ENCODE results near the gene COL5A1.
"Not testable (repeated sequence)": the region's sequence is repeated elsewhere in the genome, so short reads cannot be mapped to it uniquely, and the experiment has no call there.

COL5A1 gene

DNA sequence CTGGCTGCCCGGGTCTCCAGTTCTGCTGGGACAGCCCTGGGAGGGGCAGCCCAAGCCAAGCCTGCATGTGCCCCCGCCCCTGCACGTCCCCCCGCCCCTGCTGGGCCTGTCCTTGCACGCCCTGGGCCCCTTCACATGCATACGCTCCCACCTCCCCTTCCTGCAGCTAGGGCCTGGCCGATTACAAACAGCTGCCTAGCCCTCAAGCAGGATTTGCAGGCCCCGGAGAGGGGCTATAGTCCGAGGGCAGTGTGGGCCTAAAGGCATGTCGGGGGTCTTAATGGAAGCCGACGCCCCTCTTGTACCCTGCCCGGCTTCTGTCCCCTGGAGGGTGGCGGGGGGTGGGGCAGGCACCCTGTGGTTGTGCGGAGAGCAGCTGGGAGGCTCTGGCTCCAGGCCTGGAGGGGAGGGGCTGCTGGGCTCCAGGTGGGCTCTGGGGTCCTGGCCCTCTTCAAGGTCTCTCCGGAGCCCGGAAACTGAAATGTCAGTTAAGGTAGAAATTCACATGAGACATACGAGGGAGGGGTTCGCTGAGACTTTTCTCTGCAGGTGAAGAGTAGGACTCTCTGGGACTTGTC, 16.9 kb downstream of the COL5A1 start:
- no peak for DNase-seq

DNA sequence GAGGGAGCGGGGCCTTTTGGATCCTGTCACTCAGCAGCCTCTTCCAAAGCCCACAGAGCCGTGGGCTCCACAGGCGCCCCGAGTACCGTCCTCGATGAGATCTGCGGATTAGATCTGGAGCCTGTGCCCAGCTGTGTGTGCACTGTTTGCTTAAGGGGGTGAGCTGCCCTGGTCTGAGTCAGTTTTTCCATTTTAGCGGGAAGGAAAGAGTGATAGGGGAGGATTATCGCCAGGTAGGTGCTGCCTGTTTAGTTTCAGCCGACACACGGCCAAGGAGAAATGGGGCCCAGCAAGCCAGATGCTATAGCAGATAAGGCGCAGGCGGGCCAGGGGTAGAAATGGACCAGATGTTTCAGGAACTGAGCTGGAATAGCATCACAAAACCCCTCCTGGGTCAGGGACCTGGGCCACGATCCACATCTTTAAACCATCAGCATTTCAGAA, 18.1 kb downstream of the COL5A1 start:
- DNase-seq: no peak

DNA sequence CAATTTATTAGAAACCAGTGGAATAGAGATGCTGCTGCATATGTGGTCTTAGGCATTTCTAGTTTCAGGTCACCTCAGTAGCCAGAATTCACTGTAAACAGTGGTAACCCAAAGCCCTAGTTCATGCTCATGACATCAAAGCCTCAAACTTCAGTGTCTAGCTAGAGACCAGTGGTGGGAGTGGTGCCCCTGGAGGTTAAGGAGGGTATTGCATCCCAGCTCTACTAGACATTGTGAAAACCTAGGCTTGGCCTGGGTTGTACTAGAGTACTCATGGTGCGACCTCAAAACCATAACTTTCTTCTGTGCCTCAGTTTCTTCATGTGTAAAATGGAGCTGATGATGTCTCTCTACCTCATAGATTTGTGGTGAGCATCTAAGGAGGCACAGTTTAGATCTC, 18.8 kb downstream of the COL5A1 start:
- DNase-seq: no peak

DNA sequence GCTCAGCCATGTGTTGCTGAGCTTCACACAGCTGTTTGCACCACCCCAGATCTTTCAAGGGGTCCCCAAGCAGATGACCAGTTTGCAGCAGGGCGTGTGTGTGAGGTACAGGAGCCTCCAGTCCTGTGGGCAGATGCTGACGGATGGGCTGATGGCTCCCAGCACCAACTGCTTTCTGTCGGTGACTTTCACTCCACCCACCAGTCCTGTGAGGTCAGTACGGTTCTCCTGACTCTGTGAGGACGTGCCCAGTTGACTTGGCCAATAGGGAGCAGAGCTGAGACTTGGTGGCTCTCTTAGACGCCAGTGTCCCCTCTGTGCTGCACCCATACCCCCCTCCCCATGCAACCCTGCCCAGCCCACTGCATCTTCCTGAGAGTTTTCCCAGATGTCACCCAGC, 19.7 kb downstream of the COL5A1 start:
- no peak for DNase-seq

DNA sequence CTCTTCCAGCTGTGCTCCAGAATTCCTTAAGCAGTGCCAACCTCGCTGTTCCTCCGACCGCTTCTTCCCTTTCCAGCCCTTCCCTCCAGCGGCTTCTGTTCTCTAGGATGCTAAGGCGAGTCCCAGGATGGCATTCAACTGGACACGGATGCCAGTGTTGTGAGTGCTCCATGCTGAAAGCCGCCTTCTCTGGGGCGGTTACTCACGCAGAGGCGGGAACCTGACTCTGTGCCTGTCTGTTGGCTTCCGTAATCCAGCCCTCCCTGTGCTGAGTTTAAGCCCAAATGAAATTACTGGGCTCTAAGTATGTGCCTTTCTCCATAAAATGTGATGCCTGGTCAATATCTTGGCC, 20.2 kb downstream of the COL5A1 start:
- no peak for DNase-seq

DNA sequence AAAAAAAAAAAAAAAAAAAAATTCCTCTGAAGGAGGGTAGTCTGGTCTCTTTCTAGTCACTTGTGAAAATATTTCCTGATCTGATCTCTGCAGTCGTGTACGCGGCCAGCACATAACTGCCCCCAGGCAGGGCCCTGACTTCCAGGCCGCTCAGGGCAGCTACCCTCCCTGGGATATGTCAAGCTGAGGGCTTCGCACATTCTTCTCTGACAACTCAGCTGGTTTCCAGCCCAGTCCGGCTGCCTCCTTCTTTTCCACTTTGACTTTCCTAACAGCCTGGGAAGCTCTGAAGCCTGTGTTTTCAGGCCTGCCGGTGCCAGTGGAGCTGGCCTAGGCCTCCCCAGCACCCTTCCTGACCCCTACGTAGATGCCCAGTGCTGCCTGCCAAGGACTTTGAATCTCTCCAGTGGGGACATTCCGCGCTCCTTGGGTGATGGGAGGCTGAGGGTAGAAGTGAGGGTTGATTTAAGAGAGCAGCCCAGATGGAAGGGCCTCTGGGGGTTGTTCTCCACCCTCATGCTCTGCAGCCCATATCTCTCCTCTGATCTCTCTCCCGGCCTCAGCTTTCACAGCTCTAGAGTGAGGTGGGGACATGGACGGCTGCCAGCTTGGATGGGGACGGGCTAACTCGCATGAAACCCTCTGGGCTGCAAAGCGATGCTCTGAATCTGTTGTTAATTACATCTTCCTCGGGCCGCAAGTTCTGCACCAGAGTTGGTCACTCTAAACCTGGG, 20.7 kb downstream of the COL5A1 start:
- DNase-seq: no peak

DNA sequence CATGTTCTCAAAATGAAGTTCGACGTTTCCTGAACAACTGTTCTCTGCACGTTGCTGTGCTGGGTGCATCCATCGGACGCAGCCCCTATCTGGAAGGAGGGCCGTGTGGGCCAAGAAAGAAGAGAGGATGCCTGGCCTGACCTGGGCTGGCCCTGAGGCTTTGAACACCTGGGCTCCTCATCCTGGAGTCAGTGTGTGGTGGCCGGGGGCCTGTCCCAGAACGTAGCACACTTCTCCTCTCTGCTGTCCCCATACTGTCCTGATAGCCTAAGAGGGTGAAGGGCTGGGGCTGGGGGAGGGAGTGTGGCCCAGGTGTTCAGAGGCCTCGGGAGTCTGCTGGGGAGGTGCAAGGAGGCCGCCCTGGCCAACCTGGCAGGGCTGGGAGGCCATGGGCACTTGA, 21.5 kb downstream of the COL5A1 start:
- DNase-seq: no peak

DNA sequence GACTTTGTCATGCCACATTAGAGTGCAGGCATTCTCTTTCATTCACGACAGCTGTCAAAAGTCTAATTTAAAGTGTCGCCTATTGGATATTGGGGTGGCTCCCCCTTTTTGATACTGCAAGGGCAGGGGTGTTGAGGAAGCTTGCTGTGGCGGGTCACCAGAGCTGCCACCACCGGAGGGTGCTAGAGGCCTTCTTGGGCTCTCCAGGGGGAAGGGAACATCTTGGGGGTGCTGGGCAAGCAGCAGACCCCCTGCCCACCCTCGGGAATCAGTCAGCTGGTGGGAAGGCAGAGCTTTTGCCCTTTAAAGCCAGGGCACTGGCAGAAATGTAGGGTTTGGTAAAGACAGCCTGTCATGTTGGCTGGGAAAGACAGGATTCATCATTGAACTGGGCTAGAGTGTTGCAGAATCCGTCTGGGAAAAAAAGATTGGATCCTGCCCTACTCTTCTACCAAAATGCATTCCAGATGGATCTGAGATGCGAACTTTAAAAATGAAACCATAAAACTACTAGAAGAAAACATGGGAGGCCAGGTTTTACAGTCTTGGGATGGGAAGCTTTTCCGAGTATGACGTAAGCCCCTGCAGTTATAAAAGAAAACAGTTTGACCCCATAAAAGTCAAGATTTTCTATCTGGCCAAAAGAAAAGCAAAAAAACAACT, 22.3 kb downstream of the COL5A1 start:
- no peak for DNase-seq

DNA sequence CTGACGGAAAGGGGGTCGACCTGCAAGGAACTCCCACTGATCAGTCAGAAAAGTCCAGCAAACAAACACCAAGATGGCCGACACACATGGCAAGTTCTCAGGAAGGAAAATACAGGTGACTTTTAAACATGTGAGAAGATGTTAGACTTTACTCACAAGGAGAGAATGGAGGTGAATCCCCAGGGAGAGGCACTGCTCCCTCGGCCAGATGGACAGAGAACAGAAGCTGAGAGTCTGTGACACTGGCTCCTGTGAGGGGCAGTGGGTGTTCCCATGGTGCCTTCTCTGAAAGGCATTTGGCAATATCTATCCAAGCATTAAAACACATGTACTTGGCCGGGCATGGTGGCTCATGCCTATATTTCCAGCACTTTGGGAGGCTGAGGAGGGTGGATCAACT, 22.8 kb downstream of the COL5A1 start:
- no peak for DNase-seq

DNA sequence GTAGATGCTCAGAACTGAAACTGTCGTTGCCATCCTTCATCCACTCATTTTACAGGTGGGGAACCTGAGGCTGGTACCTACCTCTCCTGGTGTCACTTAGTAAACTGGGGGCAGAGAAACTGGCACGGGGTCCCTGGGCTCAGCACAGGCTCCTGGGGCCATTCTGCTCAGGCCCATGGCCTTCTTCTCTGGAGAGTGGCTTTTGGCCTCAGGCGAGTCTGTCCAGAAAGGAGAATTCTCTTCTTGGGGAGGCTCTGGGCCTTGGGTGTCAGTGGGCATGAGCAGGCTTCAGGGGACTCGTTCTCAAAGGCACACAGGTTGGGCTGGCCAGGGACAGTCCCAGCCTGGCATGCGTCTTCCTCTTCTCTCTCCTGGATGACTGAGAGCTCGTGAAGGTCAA, 24.6 kb downstream of the COL5A1 start:
- DNase-seq: no peak

DNA sequence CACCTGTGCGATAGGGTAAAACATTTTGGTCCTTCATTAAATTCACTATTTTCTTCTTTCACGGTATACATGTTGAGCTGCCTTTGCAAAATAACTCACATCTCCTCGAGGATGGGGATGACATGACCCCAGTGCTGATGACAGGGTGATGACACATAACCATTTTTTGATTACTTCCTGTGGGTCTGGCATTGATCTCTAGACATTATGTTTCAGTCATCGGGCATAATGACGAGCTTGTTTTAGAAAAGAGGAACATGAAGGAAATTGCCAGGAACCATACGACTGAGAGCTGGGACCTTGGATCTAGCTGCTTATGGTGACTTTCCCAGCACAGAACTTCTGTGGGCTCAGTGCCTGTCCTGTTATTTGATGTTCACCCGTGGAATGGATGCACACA, 25.2 kb downstream of the COL5A1 start:
- no peak for DNase-seq

DNA sequence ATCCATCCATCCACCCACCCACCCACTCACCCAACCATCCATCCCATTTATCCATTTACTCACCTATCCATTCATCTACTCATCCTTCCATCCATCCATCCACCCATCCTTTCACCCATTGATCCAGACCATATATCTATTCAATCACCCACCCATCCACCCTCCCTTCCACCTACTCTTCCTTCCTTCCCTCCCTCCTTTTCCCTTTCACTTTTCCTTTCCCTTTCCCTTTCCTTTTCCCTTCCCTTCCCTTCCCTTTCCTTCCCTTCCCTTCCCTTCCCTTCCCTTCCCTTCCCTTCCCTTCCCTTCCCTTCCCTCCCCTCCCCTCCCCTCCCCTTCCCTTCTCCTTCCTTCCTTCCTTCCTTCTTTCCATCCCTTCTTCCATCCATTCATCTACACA, 27.4 kb downstream of the COL5A1 start:
- DNase-seq: not testable (repeated sequence)

DNA sequence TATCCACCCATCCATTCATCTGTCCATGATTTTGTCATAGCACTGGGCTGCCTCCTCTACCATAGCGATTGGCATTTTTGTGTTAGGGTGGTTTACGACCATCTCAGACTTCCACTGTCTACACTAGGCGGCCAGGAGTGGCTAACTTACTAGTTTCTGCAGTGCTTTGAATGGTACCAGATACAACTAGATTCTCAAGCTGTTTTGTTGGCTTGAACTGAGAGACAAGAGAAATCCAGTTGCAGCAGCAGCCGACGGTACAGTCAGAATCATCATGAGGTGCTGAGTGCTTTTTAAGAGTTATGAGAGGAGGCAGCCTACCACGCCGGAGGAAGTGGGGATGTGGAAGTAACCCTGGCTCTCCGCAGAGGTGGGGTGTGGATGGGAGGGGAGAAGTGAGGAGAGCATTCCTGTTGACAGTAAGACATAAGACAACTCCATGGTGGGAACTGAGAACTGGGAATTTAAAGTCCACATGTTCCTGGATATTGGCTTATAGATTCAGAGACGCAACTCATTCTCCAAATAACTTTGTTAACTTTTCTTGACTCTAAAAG, 27.9 kb downstream of the COL5A1 start:
- no peak for DNase-seq

DNA sequence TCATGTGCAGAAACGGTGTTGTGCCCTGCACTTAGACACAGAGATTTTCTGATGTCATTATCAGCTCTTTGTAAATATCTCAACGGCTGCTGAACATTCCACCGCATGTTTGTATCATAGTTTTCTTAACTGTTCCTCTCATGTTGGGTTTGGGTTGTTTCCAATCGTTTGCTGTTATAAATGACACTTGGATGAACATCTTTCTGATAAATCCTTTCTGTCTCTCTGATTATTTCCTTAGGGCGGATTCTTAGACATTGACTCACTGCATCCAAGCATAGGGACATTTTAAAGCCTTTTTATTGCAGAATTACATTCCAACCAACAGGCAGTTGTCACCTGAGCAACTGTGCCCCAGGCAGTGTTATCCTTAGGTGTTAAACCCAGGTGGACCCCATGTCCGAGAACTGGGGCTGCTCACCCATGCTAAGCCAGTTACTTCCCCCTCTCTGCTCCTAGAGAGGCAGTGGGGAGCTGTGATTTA, 28.5 kb downstream of the COL5A1 start:
- no peak for DNase-seq

DNA sequence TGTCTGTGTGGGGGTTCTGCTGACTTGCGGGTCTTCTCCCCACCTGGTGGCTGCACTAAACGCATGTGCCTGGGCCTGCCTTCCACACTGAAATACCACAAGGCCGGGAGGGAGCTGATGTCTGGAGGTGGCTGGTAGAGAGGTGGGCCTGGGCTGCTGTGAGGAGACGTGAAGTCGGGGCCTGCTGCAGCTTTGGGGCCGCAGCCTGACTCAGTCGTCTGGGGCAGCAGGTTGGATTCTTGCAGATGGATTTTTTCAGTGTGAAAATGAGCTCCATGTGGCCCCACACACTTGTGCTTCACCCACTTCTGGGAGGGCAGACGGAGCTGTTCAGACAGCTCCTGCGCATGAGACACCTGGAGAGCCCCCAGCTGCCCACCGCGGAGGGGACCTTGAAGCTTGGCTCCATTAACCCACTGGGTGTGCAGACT, 29.3 kb downstream of the COL5A1 start:
- DNase-seq: no peak

DNA sequence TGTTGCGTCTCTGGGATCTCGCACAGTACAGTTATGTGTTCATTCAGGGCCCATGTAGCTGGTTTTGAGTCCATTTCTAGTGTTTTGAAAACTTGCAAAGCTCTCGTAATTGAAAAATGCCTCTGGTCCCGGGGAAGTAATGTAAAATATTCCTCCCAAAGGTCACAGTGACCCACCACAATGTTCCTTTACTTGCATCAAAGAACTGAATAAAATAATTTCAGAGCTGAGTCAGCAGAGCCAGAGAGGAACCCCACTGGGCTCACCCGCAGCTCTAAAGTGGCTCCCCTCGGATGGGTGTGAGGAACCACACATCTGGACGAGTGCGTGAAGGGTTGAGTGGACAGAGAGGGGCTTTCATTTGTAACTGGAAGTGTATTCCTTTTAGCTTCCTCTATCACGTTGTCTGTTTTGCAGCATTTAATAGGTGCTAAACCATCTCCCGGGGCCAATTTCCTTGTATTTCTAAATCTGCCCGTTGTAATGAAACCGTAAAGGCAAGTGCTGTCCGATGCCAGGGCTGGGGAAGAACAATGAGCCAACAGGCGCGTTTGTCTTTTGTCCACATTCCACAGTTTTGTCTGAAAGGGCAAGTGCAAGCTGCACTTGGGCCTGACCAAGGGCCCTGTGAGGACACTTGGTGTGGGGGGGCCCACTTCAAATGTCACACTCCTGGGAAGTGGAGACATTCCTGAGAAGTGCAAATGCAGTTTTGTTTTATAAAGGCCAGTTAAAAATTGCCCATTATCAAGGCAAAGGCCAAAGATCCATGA, 29.9 kb downstream of the COL5A1 start:
- DNase-seq: no peak

DNA sequence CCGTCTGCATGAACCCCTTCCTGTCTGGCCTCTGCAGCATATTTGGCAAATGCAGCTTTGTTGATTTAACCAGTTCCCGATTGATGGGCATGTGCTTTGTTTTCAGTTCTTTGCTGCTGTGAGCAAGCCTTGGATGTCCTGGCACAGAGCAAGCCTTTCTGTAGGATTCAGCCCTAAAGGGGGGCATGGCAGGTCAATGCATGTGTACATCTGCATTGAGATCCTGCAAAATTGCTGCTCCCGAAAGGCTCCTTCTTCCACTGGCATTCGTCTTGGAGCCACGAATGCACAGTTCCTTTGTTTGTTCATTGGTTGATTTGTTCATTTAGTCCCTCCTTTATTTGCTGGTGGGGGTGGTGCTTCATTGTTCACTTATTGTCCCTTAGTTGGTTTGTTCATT, 34.8 kb downstream of the COL5A1 start:
- no peak for DNase-seq

DNA sequence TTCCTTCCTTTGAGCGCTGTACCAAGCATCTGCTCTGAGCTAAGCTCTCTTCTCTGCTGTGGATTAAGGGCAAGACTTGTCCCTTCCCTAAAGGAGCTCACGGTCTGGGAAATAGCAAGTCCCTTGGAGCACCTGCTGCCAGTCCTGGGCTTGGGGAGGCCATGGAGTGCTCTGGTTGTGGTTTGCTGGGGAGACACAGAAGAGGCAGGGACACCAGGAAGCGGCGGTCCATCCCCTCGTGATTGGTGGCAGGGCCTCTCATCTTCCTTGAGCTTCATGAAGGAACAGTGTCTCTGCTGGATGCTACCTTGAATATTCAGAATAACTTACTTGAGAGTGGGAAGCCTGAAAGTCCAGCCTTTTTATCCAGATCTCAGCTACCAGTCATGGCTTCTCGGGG, 35.3 kb downstream of the COL5A1 start:
- no peak for DNase-seq

DNA sequence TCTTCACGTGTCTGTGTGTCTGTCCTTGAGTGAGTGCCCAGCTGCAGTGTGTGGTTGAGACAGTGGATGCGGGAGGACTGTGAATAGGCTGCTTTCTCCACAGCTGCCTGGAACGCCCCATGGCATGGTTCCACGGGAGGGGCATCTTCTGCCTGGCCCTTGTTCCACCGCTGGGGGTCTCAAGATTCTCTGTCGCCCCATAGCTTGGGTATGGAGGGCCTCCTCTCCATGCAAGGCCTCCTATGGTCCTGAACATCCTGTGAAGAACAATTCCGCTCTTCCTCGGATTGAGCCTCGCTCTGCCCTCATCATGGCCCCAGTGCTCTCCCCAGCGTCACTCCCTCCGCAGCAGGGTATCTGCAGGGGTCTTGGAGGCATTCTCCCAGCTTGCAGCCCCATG, 36.1 kb downstream of the COL5A1 start:
- DNase-seq: no peak

DNA sequence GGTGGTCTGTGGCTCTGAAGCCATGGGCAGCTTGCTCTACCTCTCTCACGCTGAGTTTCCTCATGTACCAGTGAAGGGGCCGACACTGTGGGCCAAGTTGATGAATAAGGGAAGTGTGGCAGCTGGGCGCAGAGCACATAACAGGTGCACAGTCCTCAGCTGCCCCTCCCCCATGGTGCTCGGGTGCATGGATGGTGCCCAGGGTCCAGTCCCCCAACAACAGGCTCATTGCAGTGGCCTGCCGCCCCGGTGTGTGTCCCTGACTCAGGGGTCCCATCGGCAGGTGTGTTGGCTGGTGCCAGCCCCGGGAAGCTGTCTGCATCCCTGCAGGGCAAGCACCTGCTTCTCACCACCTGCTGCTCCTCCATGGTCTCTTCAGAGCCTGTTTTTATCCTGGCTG, 36.6 kb downstream of the COL5A1 start:
- no peak for DNase-seq

DNA sequence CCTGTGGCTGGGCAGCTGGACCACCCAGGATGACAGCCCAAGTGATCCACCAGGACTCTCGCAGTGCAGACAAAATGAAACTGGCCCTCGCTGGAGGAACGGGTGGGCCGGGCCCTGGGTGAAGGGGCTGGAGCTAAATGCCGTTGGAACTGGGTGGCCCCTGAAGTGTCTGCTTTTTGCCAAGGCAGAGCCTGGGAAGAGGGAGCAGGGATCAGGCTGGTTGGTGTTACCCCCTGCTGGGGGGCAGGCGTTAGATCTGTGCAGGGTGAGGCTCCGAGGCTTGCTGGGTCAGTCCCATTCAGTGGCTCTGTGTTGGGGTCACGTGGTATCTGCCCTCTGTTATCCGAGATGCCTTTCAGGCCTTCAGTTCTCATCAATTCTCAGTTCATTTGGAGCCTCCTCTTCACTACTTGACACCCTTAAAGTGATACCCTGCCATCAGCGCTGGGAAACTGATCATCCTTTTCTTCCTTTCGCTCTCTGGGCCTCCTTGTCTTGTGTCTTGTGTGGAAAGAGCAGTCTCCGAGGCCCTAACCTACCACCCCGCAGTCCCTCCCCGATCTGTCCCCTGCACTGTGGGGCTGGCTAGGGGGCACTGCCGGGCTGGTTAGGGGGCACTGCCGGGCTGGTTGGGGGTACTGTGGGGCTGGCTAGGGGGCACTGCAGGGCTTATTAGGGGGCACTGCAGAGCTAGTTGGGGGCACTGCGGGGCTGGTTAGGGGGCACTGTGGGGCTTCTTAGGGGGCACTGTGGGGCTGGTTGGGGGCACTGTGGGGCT, 37.3 kb downstream of the COL5A1 start:
- no peak for DNase-seq

DNA sequence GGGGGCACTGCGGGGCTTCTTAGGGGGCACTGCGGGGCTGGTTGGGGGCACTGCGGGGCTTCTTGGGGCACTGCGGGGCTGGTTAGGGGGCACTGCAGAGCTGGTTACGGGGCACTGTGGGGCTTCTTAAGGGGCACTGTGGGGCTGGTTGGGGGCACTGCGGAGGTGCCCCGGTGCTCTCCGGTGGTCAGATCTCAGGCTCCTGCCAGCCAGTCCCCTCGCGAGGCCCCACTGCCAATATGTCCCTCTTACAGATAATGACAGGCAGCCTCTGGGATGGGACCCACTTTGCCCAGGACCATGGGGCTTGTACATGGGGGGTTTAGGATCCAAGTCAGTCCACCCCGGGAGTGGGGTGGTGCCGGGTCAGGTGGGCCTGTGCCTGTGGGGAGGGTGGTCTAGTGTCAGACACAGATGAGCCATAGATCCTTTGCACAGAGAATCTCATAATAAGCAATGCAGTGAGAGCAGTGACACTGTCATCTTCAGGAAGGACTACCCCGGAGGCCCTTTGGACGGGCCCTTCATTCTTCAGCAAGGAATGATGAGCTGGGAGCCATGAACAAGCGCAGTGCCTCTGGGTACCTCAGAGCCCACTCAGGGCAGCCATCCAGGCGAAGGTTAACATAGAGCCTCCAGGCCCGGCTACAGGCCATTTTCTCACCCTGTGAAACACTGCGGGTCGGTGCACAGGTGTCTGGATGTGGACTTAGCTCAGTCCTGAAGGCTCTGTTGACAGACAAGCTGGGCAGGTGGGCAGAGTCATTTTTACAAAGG, 38.2 kb downstream of the COL5A1 start:
- no peak for DNase-seq
